HG03575 (cell line): ENCODE measurements around the gene CCDC149.

ENCODE experiments used
- ATAC-seq: cut with Tn5 transposase; IDR thresholded peaks from one replicate; pipeline ENCODE4 v1.9.1; 2021; ENCODE audit not compliant: unreplicated experiment, insufficient number of reproducible peaks, low FRiP score; ENCODE audit errors: extremely low read depth

CCDC149 gene

DNA sequence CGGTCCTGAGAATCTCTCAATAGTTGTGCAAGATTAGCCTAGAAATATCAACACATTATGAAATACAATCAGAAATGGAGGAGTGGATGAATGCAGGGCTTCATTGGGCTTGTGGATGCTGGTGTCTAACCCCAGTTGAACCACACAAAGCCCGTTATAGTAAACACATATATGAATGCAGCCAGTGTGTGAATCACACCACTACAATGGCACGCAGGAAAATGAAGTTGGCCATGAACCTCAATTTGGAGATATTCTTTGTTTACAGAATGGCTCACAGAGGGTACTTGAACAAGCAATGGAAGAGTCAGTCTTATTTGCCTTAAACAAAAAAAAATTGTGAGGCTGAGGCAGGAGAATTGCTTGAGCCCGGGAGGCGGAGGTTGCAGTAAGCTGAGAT, 59.7 kb downstream of the CCDC149 start:
- no peak for ATAC-seq

DNA sequence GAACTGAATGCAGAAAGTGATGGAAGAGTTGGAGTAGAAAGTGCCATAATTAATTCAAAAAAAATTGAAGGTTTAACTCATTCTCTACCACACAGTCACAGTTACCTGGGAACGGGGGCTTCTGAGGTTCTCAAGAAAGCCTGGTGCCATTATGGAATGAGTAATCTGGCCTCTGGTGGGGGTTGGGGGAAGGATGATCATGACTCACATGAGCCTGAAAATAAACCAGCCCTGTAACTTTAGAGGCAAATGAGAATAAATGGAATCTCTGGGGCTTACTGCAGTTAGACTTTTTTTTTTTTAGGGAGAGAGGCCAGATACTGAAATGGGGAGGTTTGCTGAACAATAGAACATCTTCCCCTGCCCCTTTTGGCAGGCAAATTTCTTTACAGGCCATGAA, 62.2 kb downstream of the CCDC149 start:
- ATAC-seq: no peak

DNA sequence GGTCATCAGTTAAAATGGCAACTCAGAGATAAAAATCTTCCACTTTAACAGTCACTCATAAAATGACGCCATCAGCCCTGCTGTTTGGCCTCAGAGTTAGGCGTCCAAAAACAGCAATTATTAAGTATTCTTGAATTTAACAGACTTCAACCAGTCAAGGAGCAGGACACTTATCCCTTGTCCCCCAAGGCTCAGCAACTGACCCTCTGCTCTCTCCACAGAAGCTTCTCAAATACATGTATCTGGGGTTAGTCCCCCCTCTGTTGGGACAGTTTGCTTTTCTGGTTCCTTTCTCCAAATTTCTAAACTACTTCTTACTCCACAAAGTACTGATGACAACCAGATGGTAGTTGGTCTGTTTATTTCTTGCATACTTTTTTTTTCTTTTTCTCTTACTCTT, 63.1 kb downstream of the CCDC149 start:
- no peak for ATAC-seq

GRCh38 chr4:24849351-24849750, 63.5 kb downstream of the CCDC149 start:
- ATAC-seq: no peak

DNA sequence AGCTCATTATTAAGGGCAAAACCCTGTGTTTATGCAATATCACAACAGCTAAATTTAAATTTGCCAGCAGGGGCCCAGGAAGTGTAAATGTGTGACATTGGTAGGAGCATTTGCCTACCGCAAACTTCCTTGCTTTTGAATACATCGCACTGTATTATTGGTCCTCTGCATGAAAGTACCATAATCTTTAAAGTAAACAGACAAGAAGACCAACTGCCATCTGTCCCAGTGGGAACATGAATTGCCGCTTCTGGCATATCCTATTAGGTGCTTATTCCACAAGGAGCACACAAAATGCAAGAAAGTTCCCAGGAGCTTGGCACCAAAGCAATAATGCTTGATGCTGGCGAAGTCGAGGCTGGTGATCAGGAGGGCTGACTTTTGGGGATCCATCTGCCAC, 66.1 kb downstream of the CCDC149 start:
- ATAC-seq: no peak

DNA sequence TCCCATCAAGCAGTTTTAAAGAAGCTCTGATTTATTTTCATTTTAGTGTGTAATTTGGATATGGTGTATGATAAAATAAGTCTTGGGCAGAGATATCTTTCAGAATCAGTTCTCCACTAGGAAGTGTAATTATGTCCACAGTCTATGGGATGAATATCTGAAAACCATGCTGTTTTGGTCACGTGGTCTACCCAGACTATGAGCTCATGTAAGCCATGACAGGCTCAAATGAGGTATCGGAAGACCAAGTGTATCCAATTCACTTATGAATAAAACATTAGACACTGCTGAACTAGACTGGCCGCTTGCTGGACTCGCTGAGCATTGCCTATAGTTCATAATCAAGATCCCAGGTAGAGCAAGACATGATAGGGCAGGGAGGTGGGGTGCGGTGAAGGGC, 66.9 kb downstream of the CCDC149 start:
- no peak for ATAC-seq

GRCh38 chr4:24845132-24845531, 67.7 kb downstream of the CCDC149 start:
- no peak for ATAC-seq

- no peak for ATAC-seq
Measured at GRCh38 chr4:24843096-24843495, 69.7 kb downstream of the CCDC149 start.

DNA sequence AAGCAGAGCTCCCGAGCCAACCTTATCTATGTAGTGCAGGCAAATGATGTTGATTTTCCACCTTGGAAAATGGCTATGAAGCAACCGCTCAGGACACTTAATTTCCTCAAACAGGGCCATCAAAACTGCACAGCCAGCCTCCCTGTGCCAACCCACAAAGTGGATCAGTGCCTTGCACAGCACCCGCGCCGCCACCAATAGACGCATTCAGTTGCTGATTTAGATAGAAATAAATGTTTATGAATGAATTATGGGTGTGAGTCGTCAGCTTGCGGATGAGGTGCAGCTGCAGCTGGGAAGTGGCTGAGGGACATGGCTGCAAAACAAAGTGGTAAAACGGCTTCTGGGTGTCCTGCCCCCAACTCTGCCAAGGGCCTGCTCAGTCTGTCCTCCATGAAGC, 70.5 kb downstream of the CCDC149 start:
- no peak for ATAC-seq

DNA sequence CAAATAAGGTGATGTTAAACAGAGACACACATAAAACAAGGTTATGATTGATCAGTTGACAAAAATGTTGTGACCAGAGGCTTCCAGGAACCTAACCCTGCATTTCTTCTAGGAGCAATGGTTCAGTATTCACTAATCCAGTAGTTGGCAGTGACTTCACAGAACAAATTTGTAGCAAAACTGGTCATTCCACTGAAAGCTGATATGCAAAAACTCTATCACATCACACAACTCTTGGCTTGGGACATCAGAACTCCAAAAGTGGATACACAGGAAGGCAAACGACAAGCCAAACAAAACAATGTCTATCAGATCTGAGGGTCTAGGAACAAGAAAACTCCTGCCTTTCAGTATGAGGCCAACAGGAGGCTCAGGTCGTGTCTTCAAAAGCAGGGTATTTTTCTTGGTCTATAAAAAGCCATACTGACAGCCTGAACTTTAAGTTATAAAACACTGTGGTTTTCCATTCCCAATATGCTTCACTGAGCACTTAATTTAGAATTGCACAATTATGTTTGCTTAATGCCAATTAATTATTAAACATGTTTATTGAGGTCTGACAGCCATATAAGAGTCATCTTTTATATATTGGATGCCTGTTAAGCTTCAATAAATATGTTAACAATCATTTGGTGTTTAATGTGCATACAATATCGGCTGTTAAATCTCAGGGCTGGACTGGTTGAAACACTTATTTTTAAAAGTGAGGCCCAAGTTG, 71.9 kb downstream of the CCDC149 start:
- no peak for ATAC-seq

GRCh38 chr4:24840362-24840761, 72.5 kb downstream of the CCDC149 start:
- no peak for ATAC-seq

- ATAC-seq: no peak
Measured at GRCh38 chr4:24837781-24838180, 75.1 kb downstream of the CCDC149 start.

DNA sequence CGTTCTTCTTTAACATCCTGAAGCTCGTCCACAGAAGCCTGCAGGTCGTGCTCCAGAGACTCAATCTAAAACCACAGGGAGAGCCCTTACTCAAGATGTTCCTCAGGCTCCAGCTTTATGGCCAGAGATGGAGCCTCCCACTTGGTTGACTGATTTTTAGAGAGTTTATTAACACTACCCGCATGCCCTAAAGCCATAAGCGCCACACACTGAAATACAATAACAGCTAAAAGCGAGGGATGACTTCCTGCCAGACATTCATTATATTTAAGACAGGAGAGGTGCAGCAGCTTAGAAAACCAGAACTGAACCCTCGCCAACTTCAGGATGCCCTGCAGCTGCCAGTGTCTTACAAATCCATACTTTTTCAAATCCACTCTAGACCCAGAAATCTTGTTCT, 75.5 kb downstream of the CCDC149 start:
- no peak for ATAC-seq

DNA sequence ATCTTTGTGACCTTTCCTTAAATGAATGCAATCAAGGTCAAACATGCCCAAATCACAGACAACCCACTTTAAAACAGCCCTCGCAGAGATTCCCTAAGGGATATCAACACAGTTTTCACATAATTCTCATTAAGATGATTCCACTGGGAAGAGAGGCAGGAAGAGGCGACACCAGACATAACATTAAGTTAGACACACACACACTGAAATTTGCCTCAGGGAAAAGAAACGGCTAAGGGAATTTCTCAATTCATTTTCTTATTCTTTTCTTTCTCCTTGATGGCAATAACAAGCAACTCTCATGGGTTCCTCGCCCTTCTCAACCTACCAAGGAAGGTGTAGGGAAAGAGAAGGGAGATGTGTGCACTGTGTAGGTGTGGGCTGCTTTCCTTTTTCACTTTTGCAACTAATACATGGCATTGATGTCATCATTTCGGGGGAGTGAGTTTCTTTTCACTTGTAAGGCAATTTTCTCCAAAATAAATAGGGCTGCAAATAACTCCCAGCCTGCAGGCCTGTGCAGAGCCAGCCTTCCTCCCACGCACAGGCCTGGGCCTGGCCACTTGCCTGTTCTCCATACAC, 76.1 kb downstream of the CCDC149 start:
- ATAC-seq: no peak

DNA sequence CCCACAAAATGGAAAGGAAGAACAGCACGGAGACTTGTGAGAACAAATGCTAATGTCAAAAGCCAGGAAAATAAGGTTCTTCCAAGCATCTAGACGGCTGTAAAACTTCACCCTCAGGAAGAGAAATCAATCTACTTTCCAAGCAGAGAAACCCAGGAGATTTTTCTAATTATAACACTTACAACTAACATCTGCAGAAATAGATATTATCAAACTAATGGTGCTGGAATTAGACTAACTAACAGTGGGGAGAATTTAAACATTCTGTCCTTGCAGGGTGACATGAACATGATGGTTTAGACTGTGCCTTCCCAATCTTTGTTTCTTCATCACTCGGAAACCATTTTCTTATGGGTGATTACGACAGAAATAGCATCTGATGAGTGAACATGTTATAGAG, 77.1 kb downstream of the CCDC149 start:
- no peak for ATAC-seq

DNA sequence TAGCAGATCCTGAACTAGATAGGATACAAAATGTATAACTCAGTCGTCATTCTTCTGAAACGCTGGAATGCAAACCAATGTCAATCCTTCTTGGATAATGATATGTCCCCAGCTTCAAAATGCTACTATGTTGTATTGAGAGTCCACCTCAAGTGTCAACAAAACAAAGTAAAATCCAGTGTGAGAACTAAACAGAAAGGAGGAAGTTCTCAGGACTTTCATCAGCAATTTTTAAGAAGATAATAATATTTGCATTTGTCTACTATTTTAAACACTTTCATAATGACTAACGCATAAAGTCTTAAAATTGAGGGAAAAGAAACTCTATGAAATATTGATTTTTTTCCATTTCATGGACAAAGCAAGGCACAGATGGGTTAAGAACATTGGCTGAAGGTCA, 81.2 kb downstream of the CCDC149 start:
- ATAC-seq: no peak

DNA sequence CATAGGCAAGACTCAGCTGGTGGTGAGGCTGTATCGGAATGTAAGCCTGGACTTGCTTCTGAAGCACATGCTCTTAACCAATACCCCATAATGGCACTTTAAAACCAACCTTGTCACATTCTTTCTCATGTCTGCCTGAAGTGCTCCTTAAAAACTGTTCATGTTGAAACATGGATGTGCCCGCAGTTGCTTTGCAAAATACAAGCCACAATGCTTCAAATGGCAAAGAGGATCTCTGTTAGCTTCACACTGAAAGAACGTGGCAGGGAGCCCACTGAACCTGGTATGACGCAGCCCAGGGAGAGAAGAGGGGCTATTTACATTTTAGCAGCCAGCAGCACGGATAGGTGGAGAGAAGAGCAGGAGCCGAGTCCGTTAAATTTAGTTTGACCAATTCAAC, 88.1 kb downstream of the CCDC149 start:
- no peak for ATAC-seq

GRCh38 chr4:24820541-24820940, 92.3 kb downstream of the CCDC149 start:
- ATAC-seq: no peak

DNA sequence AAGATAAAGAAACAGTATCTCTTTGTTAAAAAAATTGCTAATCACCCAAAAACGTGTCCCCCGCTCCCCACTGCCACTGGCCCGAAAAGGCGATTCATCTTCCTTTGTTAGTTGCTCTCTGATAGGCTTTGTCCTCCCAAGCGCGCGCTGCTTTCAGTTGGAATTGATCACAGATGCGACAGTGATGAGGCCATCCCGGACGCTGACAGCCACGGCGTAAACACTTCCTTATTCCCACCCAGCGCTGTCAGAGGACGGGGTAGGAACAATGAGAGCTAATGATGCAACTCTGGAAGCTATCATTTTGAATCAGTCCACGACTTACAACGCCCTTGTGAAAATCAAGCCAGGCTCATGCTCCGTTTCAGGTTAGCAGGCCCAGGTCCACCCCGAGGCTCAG, 96.0 kb downstream of the CCDC149 start:
- ATAC-seq: no peak

GRCh38 chr4:24813732-24814131, 99.1 kb downstream of the CCDC149 start:
- no peak for ATAC-seq
